Mononuclear cell (primary cell): ENCODE data around the gene GPA33. TPM values are rescaled to one million over a fixed set of nuclear protein-coding genes. Genes with fewer than 3 reads are reported as not detected.

Source experiments
- H3K27me3 ChIP-seq: 2 replicates; pipeline ENCODE4 v1.6.0; 2011; ENCODE audit warnings: low read length, control low read depth; ENCODE audit not compliant: insufficient read depth
- H3K4me1 ChIP-seq: 2 replicates; pipeline ENCODE4 v1.5.1; 2011; ENCODE audit warnings: mild to moderate bottlenecking, low read length, control low read depth; ENCODE audit not compliant: insufficient read depth
- H3K4me3 ChIP-seq: 2 replicates; pipeline ENCODE4 v1.5.1; 2011; ENCODE audit warnings: mild to moderate bottlenecking, low read length, moderate library complexity
- H3K9me3 ChIP-seq: 2 replicates; pipeline ENCODE4 v1.5.1; 2011; ENCODE audit warnings: low read depth, mild to moderate bottlenecking, control low read depth, low read length
- total RNA-seq: library from RNA; depleted of rRNA; stranded (reverse); fragments of >200 nt; gene quantifications from one replicate; pipeline ENCODE4 v1.2.3, GENCODE V29; 2012

The GPA33 gene
- total RNA-seq, 1 donor, result 2.6 TPM

- Histone ChIP-seq H3K4me1 (peaks cover 16% of the 10 kb centered on the region), H3K9me3 (no peaks in the 10 kb centered on the region), H3K4me3 (no peak overlapping the region), H3K27me3 (no peaks in the 10 kb centered on the region)
Measured at GRCh38 chr1:167084757-167085156, 5.4 kb downstream of the GPA33 start.

GRCh38 chr1:167083871-167084270 is 6.3 kb downstream of the GPA33 start:
- no peak overlapping the region for H3K4me3 ChIP-seq
- H3K9me3 ChIP-seq, result no peaks in the 10 kb centered on the region
- no peaks in the 10 kb centered on the region for H3K27me3 ChIP-seq
- peaks cover 10% of the 10 kb centered on the region for H3K4me1 ChIP-seq

GRCh38 chr1:167083066-167083665 is 7.0 kb downstream of the GPA33 start:
- H3K4me1 ChIP-seq, result peaks cover 10% of the 10 kb centered on the region
- no peak overlapping the region for H3K4me3 ChIP-seq

GRCh38 chr1:167082511-167083027 is 7.6 kb downstream of the GPA33 start:
- H3K27me3 ChIP-seq, result no peaks in the 10 kb centered on the region
- H3K4me1 ChIP-seq, result peaks cover 10% of the 10 kb centered on the region
- H3K9me3 ChIP-seq, result no peaks in the 10 kb centered on the region
- no peak overlapping the region for H3K4me3 ChIP-seq

More at GRCh38 chr1:167083066-167083665, 7.0 kb downstream of the GPA33 start:
- Histone ChIP-seq H3K27me3 (no peaks in the 10 kb centered on the region), H3K9me3 (no peaks in the 10 kb centered on the region)

- Histone ChIP-seq H3K4me3 (no peak overlapping the region), H3K9me3 (no peaks in the 10 kb centered on the region), H3K4me1 (peaks cover 10% of the 10 kb centered on the region), H3K27me3 (no peaks in the 10 kb centered on the region)
Measured at GRCh38 chr1:167081594-167082156, 8.5 kb downstream of the GPA33 start.

- H3K4me1 ChIP-seq, result peaks cover 8% of the 10 kb centered on the region
- H3K27me3 ChIP-seq, result no peaks in the 10 kb centered on the region
Measured at GRCh38 chr1:167077868-167078210, 12.3 kb downstream of the GPA33 start.

GRCh38 chr1:167077128-167077867 is 12.9 kb downstream of the GPA33 start:
- Histone ChIP-seq H3K9me3 (no peaks in the 10 kb centered on the region), H3K27me3 (no peaks in the 10 kb centered on the region), H3K4me3 (no peak overlapping the region), H3K4me1 (peaks cover 5% of the 10 kb centered on the region)

More at GRCh38 chr1:167077868-167078210, 12.3 kb downstream of the GPA33 start:
- no peaks in the 10 kb centered on the region for H3K9me3 ChIP-seq
- no peak overlapping the region for H3K4me3 ChIP-seq

GRCh38 chr1:167076136-167076710 is 14.0 kb downstream of the GPA33 start:
- H3K4me3 ChIP-seq, result no peak overlapping the region
- H3K9me3 ChIP-seq, result no peaks in the 10 kb centered on the region
- H3K4me1 ChIP-seq, result peaks cover 4% of the 10 kb centered on the region
- no peaks in the 10 kb centered on the region for H3K27me3 ChIP-seq

- no peaks in the 10 kb centered on the region for H3K27me3 ChIP-seq
- H3K4me1 ChIP-seq, result peaks cover 8% of the 10 kb centered on the region
- H3K4me3 ChIP-seq, result no peak overlapping the region
- H3K9me3 ChIP-seq, result no peaks in the 10 kb centered on the region
Measured at GRCh38 chr1:167071286-167071685, 18.9 kb downstream of the GPA33 start.

GRCh38 chr1:167068761-167069160 is 21.4 kb downstream of the GPA33 start:
- H3K4me1 ChIP-seq, result peaks cover 7% of the 10 kb centered on the region
- H3K4me3 ChIP-seq, result no peak overlapping the region
- no peaks in the 10 kb centered on the region for H3K27me3 ChIP-seq
- H3K9me3 ChIP-seq, result no peaks in the 10 kb centered on the region

GRCh38 chr1:167067904-167068303 is 22.3 kb downstream of the GPA33 start:
- Histone ChIP-seq H3K9me3 (no peaks in the 10 kb centered on the region), H3K27me3 (no peaks in the 10 kb centered on the region), H3K4me1 (peaks cover 7% of the 10 kb centered on the region), H3K4me3 (no peak overlapping the region)

- H3K27me3 ChIP-seq, result no peaks in the 10 kb centered on the region
- H3K4me3 ChIP-seq, result no peak overlapping the region
- no peaks in the 10 kb centered on the region for H3K9me3 ChIP-seq
- H3K4me1 ChIP-seq, result peaks cover 7% of the 10 kb centered on the region
Measured at GRCh38 chr1:167066333-167067122, 23.6 kb downstream of the GPA33 start.

- Histone ChIP-seq H3K4me1 (peaks cover 7% of the 10 kb centered on the region), H3K9me3 (no peaks in the 10 kb centered on the region), H3K27me3 (no peaks in the 10 kb centered on the region), H3K4me3 (no peak overlapping the region)
Measured at GRCh38 chr1:167065471-167065870, 24.7 kb downstream of the GPA33 start.

- H3K27me3 ChIP-seq, result no peaks in the 10 kb centered on the region
- H3K4me3 ChIP-seq, result no peak overlapping the region
- H3K4me1 ChIP-seq, result peaks cover 7% of the 10 kb centered on the region
- no peaks in the 10 kb centered on the region for H3K9me3 ChIP-seq
Measured at GRCh38 chr1:167064621-167065020, 25.6 kb downstream of the GPA33 start.

- Histone ChIP-seq H3K9me3 (no peaks in the 10 kb centered on the region), H3K27me3 (no peaks in the 10 kb centered on the region), H3K4me1 (peaks cover 4% of the 10 kb centered on the region), H3K4me3 (no peak overlapping the region)
Measured at GRCh38 chr1:167061073-167061464, 29.1 kb downstream of the GPA33 start.
